Panc1 (cell line): ENCODE results near the gene SPDEF. TPM values are rescaled to one million over a fixed set of nuclear protein-coding genes. Genes with fewer than 3 reads are reported as not detected.

Experiments used
- ATAC-seq: fragments of 200-7000 bp; cut with Tn5 transposase; 2 replicates; pipeline ENCODE4 v1.9.1; 2020; ENCODE audit warnings: mild to moderate bottlenecking, moderate library complexity
- BruUV-seq: library from RNA; stranded (reverse); fragments of 400-500 nt; replicated peaks from 2 replicates; lab custom pipeline; 2021; lab: Mats Ljungman, UMichigan
- CTCF ChIA-PET: fragments of 300-600 bp; sonication (Branson Sonifier 250); formaldehyde crosslinking; loops from one replicate; lab custom pipeline; 2022; ENCODE audit warnings: antibody characterized with exemption; lab: Charles Lee
- POLR2A ChIA-PET: fragments of 300-600 bp; sonication (Branson Sonifier 250); formaldehyde crosslinking; loops from one replicate; lab custom pipeline; 2022; ENCODE audit warnings: antibody characterized with exemption; lab: Charles Lee
- DNase-seq: peaks from one replicate; pipeline ENCODE4 v3.0.0-alpha.2; 2010; ENCODE audit warnings: low read depth, low spot score
- H3K27ac ChIP-seq: 2 replicates; pipeline ENCODE4 v1.5.1; 2011; ENCODE audit warnings: mild to moderate bottlenecking, low read length, inconsistent platforms
- H3K27me3 ChIP-seq: fragments of 200-500 bp; sonication (Bioruptor generic); 2 replicates; pipeline ENCODE4 v1.6.0; 2014; ENCODE audit warnings: low read length, inconsistent platforms; ENCODE audit not compliant: control insufficient read depth, insufficient read depth
- H3K36me3 ChIP-seq: fragments of 200-500 bp; sonication (Bioruptor generic); 2 replicates; pipeline ENCODE4 v1.5.1; 2014; ENCODE audit warnings: inconsistent platforms, mild to moderate bottlenecking, low read length, moderate library complexity; ENCODE audit not compliant: control insufficient read depth, insufficient read depth
- H3K4me1 ChIP-seq: 2 replicates; pipeline ENCODE4 v1.5.1; 2011; ENCODE audit warnings: inconsistent platforms, mild to moderate bottlenecking, low read length, moderate library complexity; ENCODE audit not compliant: control insufficient read depth, insufficient read depth
- H3K4me3 ChIP-seq, 2 experiments: 2 replicates each; pipeline ENCODE4 v1.5.1; 2011 to 2012; ENCODE audit warnings: low read depth in 2 of 2, low read length in 2 of 2, mild to moderate bottlenecking in 2 of 2, inconsistent platforms in 1 of 2, moderate library complexity in 1 of 2
- H3K9me3 ChIP-seq: fragments of 200-500 bp; sonication (Bioruptor generic); 2 replicates; pipeline ENCODE4 v1.5.1; 2014; ENCODE audit warnings: low read depth, mild to moderate bottlenecking, inconsistent platforms, low read length, moderate library complexity; ENCODE audit not compliant: control insufficient read depth, insufficient read depth
- CTCF ChIP-seq: fragments of 450-650 bp; IDR thresholded peaks from 2 replicates; pipeline ENCODE4 v1.5.1; 2017; ENCODE audit warnings: mild to moderate bottlenecking
- POLR2AphosphoS5 ChIP-seq: IDR thresholded peaks from 2 replicates; pipeline ENCODE4 v1.6.1; 2012; ENCODE audit warnings: mild to moderate bottlenecking, low read depth, low read length, moderate library complexity
- REST ChIP-seq, 2 experiments: IDR thresholded peaks; 2 replicates each; pipeline ENCODE4 v1.6.1; 2011 to 2012; ENCODE audit warnings: low read depth in 2 of 2, control low read depth in 1 of 2, low read length in 1 of 2, mild to moderate bottlenecking in 1 of 2, moderate library complexity in 1 of 2; ENCODE audit not compliant: insufficient read depth in 1 of 2
- SIN3A ChIP-seq: IDR thresholded peaks from 2 replicates; pipeline ENCODE4 v1.6.1; 2012; ENCODE audit warnings: low read depth, mild to moderate bottlenecking, low read length, moderate library complexity, borderline replicate concordance; ENCODE audit not compliant: insufficient read depth
- TCF7L2 ChIP-seq: IDR thresholded peaks from 2 replicates; pipeline ENCODE4 v1.6.1; 2011; ENCODE audit warnings: mild to moderate bottlenecking, low read depth, low read length, inconsistent platforms
- in situ Hi-C: cut with HindIII; loops from 2 replicates; pipeline ENCODE4 v1.10.0; 2016; ENCODE audit warnings: low sequenced_read_pairs, low pct_unique_long_range_greater_than_20kb
- intact Hi-C: fragments of 100-400 bp; cut with micrococcal nuclease; formaldehyde crosslinking; loops from one replicate; pipeline ENCODE4 v1.10.0; 2022; ENCODE audit not compliant: unreplicated experiment
- total RNA-seq: library from RNA; stranded (reverse); gene quantifications from one replicate; pipeline ENCODE4 v1.2.1, GENCODE V29; 2021; ENCODE audit not compliant: unreplicated experiment

The SPDEF gene
- total RNA-seq, 1 experiment from 2014 or later: 1.6 TPM

GRCh38 chr6:34514112-34514511 lies 42.0 kb downstream of the SPDEF start:
- Histone ChIP-seq H3K27ac (no peak overlapping the region), H3K9me3 (no peaks in the 10 kb centered on the region), H3K36me3 (no peaks in the 10 kb centered on the region), H3K4me3 (no peak overlapping the region), H3K27me3 (no peaks in the 10 kb centered on the region), H3K4me1 (no peaks in the 10 kb centered on the region)
- TF ChIP-seq REST (IDR thresholded peaks at IDR 0.05; ENCODE audit: insufficient read depth in 1 of 2, low read depth in 2 of 2, low read length in 1 of 2) (no peak), TCF7L2 (no peak), SIN3A (no peak), POLR2AphosphoS5 (no peak), CTCF (no peak)
- in situ Hi-C loops: no loop called here
- intact Hi-C loops: no loop called here
- no peak for ATAC-seq
- POLR2A ChIA-PET: no interaction called here
- DNase-seq: no peak
- CTCF ChIA-PET: no interaction called here
- BruUV-seq: no TSS peak

GRCh38 chr6:34513646-34514045 lies 42.5 kb downstream of the SPDEF start:
- Histone ChIP-seq H3K4me1 (no peaks in the 10 kb centered on the region), H3K4me3 (no peak overlapping the region), H3K27ac (no peak overlapping the region), H3K36me3 (no peaks in the 10 kb centered on the region), H3K9me3 (no peaks in the 10 kb centered on the region), H3K27me3 (no peaks in the 10 kb centered on the region)
- POLR2A ChIA-PET: no interaction called here
- ATAC-seq (no peak), DNase-seq (no peak)
- in situ Hi-C loops: no loop called here
- no TSS peak for BruUV-seq
- CTCF ChIA-PET: no interaction called here
- TF ChIP-seq SIN3A: no peak
- TF ChIP-seq TCF7L2: no peak
- intact Hi-C loops: no loop called here

- intact Hi-C loops: no loop called here
- ATAC-seq (no peak), DNase-seq (no peak)
- in situ Hi-C loops: no loop called here
- Histone ChIP-seq H3K4me3 (no peak overlapping the region), H3K9me3 (no peaks in the 10 kb centered on the region), H3K27me3 (no peaks in the 10 kb centered on the region), H3K36me3 (no peaks in the 10 kb centered on the region), H3K27ac (no peak overlapping the region), H3K4me1 (no peaks in the 10 kb centered on the region)
- no TSS peak for BruUV-seq
- POLR2A ChIA-PET: no interaction called here
- no peak for TF ChIP-seq SIN3A
- no peak for TF ChIP-seq REST (IDR thresholded peaks at IDR 0.05; ENCODE audit: insufficient read depth in 1 of 2, low read depth in 2 of 2, low read length in 1 of 2)
- TF ChIP-seq TCF7L2: no peak
- no peak for TF ChIP-seq CTCF
- no peak for TF ChIP-seq POLR2AphosphoS5
- CTCF ChIA-PET: interaction anchor here (0.6 kb wide), 1 partner anchor 16 kb away, joined by 6 read pairs; no protein-coding TSS in a partner anchor
These were observed 43.4 kb downstream of the SPDEF start for GRCh38 chr6:34512738-34513115.
